GM19193 (cell line): ENCODE results near the gene VRTN.

Experiments used
- POLR2A ChIP-seq: IDR thresholded peaks from 4 replicates; pipeline ENCODE4 v1.6.1; 2011; ENCODE audit not compliant: insufficient read depth, insufficient read length; ENCODE audit errors: extremely low read depth

The VRTN gene, protein sequence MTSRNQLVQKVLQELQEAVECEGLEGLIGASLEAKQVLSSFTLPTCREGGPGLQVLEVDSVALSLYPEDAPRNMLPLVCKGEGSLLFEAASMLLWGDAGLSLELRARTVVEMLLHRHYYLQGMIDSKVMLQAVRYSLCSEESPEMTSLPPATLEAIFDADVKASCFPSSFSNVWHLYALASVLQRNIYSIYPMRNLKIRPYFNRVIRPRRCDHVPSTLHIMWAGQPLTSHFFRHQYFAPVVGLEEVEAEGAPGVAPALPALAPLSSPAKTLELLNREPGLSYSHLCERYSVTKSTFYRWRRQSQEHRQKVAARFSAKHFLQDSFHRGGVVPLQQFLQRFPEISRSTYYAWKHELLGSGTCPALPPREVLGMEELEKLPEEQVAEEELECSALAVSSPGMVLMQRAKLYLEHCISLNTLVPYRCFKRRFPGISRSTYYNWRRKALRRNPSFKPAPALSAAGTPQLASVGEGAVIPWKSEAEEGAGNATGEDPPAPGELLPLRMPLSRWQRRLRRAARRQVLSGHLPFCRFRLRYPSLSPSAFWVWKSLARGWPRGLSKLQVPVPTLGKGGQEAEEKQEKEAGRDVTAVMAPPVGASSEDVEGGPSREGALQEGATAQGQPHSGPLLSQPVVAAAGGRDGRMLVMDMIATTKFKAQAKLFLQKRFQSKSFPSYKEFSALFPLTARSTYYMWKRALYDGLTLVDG

DNA sequence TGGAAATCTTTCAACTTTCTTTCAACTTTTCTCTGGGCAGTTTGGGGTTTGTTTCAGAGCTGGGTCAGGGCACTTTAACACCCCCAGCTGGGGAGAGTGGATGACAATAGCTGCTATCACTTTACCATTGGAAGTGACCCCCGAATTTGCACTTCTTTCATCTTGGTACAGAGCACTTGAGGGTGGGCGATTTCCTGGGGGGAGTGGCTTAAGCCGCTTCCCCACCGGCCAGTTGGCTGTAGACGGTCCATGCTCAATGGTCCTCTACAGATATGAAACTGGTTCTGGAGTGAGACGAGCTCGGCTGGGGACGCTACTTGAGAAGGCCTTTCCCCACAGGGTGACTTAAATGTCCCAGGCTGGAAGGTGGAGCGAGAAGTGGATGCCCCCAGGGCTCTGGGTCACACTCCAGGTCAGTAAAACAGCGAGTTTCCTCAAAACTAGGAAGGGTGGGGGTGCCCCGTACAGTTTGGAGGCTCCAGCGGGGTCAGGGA lies at the start of gene VRTN:
TSS of gene VRTN (plus strand) at position 231 of the 494 bp plus-strand sequence. CDS start 8,313 bp downstream, outside the sequence.
- no peak for TF ChIP-seq POLR2A

DNA sequence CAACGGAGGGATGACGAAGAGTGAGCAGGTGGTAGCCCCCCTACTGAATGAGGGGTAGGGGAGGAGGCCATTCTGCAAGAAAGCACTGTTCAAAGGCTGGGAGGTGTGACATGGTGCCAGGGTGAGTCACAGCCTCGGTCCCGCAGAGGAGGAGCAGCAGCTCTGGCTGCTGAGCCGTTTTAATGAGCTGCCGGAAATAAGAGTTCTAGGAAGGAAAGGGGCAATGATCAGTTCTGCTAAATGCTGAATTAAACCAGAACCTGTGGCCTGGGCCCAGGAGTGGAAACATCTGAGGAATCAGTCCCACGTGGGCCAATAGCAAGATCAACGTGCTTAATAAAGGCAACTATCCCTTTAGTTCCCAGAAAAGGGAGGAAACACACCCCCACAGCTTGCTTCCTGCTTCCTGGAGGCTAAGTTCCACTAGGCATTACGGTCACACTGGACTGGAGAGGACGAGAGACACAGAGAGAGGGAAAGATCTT lies 49.2 kb upstream of the VRTN start:
- TF ChIP-seq POLR2A, result no peak

DNA sequence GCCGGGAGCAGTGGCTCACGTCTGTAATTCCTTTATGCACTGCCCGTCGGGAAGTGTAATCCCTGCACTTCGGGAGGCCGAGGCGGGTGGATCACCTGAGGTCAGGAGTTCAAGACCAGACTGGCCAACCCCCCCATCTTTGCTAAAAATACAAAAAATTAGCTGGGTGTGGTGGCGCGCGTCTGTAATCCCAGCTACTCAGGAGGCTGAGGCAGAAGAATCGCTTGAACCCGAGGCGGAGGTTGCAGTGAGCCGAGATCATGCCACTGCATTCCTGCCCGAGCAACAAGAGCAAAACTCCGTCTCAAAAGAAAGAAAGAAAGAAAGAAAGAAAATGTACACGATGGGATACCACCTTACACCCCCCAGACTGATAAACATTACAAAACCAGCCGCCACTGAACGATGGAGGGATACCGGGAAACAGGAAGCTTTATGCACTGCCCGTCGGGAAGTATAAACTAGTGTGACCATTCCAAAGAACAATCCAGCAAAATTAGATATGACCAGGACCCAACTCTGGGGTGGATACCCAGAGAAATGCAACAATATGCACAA lies 46.6 kb upstream of the VRTN start:
- no peak for TF ChIP-seq POLR2A

DNA sequence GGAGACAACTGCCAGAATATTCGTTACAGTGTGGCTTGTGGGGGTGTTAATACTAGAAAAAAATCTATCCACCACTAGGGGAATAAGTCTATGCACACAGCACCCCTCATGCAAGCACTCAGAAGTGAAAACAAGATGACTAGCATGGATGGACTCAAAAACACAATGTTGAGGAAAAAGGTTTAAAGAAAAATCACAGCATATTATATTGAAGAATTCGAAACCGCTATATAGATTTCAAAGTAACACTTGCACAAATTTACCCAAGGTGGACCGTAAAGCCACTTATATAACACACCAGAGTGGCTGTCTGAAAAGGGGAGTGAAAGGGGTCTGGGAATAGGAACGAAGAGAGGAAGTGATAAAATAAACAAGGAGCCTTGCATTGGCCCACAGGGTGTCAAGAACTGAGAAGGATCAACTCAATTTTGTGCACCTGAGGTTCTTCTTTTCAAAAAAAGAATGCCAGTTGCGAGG lies 46.1 kb upstream of the VRTN start:
- no peak for TF ChIP-seq POLR2A

DNA sequence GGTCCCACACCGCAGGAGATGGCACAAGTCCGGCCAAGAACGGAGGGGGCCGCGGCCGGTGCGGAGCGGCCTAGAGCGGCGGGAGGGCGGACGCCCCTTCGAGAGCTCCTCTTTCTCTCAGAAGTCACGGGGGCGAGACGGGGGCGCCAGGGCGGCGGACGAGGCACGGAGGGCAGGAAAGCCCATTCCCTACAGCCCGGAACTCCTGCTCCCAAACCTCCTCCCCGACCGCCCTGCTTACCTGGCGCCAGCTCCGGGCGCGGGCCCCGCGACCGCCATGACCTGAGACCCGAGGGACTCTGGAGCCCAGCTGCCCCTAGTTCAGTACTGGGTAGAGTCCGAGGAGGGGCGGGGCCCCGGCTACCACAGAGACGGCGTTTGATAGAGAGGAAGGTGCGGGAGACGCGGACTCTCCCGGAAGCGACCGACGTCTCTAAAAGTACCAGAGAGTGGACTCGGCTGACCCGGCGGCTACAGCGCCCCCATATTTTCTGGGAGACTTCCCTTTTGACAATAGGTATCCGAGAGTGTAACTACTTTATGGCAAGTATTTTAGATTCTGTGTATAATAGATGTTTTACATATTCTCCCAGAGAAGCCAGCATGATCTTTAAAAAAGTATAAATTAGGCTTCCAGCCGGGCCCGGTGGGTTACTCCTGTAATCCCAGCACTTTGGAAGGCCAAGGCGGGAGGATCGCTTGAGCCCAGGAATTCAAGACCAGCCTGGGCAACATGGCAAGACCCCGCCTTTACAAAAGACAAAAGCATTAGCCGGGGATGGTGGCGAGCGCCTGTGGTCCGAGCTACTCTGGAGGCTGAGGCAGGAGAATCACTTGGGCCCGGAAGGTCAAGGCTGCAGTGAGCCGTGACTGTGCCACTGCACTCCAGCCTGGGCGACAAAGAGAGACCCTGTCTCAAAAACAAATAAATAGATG lies 45.4 kb upstream of the VRTN start, which contains the start of gene ABCD4:
TSS of gene ABCD4 (minus strand) at position 301 of the 936 bp plus-strand sequence. CDS start at position 279, 22 bp downstream.
- TF ChIP-seq POLR2A, result peak; percentile 92

DNA sequence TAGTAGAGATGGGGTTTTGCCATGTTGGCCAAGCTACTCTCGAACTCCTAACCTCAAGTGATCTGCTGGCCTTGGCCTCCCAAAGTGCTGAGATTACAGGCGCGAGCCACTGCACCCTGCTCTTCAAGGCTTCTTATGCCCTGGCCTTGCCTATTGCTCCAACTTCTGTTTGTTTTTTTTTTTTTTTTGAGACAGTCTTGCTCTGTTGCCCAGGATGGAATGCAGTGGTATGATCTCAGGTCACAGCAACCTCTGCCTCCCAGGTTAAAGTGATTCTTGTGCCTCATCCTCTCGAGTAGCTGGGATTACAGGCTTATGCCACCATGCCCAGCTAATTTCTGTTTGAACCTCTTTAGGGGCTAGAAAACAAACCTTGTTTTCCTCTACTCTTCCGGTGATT lies 39.6 kb upstream of the VRTN start:
- no peak for TF ChIP-seq POLR2A

DNA sequence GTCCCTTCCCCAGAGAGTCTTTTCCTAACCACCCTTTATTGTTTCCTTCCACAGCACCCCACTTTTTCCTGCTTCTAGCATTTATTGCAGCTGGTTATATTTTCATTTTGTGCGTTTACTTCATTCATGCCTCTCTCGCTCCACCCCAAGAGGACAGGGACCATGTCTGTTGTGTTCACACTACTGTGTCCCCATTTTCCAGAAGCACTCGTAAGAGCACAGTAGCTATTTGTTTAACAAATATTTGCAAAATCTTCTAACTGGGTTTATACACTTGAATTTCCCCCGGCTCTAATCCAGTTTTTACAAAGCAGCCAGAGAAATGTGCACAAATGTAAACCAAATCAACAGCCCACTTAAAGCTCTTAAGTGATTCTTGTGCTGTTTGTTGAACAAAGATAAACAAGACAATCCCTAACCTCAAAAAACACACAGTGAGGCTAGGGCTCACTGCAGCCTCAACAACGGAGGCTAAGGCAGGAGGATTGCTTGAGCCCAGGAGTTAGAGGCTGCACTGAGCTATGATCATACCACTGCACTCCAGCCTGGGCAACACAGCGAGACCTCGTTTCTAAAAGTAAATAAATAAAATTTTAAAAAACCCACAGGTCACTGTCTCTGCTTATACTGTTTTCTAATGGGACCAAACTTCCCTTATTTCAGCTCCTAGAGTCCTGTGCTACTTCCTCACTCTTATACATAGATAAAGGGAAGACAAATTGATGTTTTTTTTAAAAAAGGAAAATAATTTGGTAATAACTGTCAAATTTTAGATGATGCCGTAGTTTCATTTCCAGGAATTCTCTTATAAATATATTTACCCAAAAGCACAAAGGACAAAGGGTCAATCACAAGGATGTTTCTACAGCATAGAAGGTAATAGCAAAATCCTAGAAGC lies 38.9 kb upstream of the VRTN start:
- no peak for TF ChIP-seq POLR2A

DNA sequence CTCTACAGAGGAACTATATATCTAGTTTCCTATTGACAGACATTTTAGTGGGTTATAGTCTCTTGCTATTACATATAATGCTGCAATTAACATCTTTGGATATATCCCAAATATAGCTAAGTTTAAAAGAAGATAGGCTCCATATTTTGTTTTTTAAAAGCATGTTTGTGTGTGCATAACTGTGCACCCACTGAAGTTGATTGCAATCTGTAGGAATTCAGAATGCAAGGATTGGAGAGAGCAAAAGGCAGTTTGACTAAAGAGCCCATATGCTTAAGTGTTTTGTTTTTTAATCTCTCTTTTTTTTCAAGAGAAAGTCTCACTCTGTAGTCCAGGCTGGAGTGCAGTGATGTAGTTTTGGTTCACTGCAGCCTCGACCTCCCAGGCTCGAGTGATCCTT lies 36.1 kb upstream of the VRTN start:
- no peak for TF ChIP-seq POLR2A

DNA sequence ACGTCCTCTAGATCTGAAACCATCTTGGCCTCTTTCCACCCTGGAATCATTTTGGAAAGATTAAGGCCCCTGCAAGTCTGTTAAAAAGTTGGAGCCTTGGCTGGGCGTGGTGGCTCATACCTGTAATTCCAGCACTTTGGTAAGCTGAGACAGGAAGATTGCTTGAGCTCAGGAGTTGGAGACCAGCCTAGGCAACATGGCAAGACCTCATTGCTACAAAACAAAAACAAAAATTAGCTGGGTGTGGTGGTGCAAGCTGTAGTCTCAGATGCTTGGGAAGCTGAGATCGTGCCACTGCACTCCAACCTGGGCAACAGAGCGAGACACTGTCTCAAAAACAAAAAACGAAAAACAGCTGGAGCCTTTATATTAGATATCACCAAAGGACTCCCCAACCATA lies 34.7 kb upstream of the VRTN start:
- no peak for TF ChIP-seq POLR2A

DNA sequence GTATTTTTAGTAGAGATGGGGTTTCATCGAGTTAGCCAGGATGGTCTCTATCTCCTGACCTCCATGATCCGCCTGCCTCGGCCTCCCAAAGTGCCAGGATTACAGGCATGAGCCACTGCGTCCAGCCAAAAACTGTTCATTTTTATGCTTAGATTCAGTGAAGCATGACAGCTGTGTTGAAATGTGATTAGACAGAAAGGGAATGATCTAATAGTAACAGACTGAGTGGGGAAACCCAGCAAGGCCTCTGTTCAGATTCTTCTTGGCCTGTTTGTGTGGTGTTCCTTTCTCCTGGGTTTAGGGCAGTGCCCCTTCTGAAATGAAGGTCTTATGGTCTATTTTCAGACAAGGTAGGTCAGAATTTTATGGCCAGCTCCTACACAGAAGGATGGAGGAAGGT lies 33.7 kb upstream of the VRTN start:
- no peak for TF ChIP-seq POLR2A

DNA sequence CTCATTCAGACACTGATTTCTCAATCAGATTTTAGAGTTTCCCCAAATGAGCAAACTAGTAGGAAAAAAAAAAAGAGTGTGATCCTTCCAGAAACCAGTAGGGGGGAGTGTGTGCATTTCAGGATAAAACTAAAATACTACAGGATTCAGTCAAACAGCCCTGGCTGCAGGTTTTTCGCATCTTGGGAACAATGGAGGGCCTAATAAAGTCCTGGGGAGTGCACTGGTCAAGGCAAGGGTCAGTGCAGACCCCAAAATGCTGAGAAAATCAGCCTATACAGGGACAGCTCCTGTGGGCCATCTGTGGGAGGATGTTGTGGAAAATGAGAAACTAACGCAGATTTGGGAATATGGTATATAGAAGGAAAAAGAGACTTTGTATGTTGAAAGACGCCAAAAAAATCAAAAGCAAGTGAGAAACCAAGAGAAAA lies 23.3 kb upstream of the VRTN start:
- no peak for TF ChIP-seq POLR2A

DNA sequence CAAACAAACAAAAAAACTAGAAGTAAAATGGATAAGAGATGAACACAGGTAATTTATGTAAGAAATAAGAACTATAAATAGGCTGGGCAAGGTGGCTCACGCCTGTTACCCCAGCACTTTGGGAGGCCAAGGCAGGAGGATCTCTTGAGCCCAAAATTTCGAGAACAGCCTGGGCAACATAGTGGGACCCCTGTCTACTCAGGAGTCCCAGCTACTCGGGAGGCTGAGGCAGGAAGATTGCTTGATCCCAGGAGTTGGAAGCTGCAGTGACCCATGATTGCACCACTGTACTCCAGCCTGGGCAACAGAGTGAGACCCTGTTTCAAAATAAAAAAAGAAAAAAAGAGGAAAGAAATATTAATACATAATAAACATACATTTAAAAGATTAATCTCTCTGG lies 22.8 kb upstream of the VRTN start:
- no peak for TF ChIP-seq POLR2A
